Muscle layer of duodenum (tissue), 2 donors: ENCODE results near the gene SLC5A6.
"Not testable (repeated sequence)": the region's sequence is repeated elsewhere in the genome, so short reads cannot be mapped to it uniquely, and the experiment has no call there.

ENCODE experiments used
- H3K27ac ChIP-seq: one replicate; pipeline ENCODE4 v1.7.0; 2013; ENCODE audit warnings: mild to moderate bottlenecking, low read length
- H3K27me3 ChIP-seq: one replicate; pipeline ENCODE4 v1.7.0; 2013; ENCODE audit warnings: low read depth, mild to moderate bottlenecking, control low read depth, low read length
- H3K36me3 ChIP-seq, 2 donors: one replicate each; pipeline ENCODE4 v1.7.0; 2013; ENCODE audit warnings: low read length in 2 of 2, control low read depth in 1 of 2, mild to moderate bottlenecking in 1 of 2; ENCODE audit not compliant: insufficient read depth in 2 of 2, control insufficient read depth in 1 of 2
- H3K4me1 ChIP-seq, 2 donors: one replicate each; pipeline ENCODE4 v1.7.0; 2013; ENCODE audit warnings: low read length in 2 of 2, mild to moderate bottlenecking in 2 of 2, control low read depth in 1 of 2, moderate library complexity in 1 of 2; ENCODE audit not compliant: insufficient read depth in 2 of 2, control insufficient read depth in 1 of 2
- H3K4me3 ChIP-seq, 2 donors: one replicate each; pipeline ENCODE4 v1.7.0; 2013; ENCODE audit warnings: low read length in 2 of 2, low read depth in 1 of 2, mild to moderate bottlenecking in 1 of 2
- H3K9me3 ChIP-seq, 2 donors: one replicate each; pipeline ENCODE4 v1.7.0; 2013; ENCODE audit warnings: low read length in 2 of 2, control low read depth in 1 of 2, mild to moderate bottlenecking in 1 of 2; ENCODE audit not compliant: control insufficient read depth in 1 of 2
- donor health status: healthy.

The SLC5A6 gene

DNA sequence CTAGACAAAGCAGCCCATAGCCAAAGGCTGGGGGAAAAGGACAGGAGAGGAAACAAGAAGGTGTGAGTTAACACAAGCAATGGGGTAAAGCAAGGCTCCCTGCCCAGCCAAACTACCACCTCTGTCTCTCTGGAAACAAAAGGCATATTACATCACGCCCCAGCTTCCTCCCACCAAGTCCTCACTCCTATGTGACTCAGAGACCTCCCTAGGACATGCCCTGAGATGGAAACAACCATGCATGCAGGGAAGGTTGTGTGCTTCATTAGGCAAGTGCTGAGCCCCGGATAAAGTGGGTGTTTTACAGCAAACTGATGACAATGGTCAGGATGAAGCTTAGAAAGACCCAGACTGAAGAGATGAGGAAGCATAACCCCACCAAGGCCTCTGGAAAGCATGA is 9.2 kb downstream of the SLC5A6 start:
- Histone ChIP-seq H3K4me3 (no peak overlapping the region), H3K9me3 (no peaks in the 10 kb centered on the region), H3K36me3 (peaks cover 29 to 81% of the 10 kb centered on the region in 2 donors), H3K4me1 (no peaks in the 10 kb centered on the region), H3K27me3 (no peaks in the 10 kb centered on the region), H3K27ac (no peak overlapping the region)

DNA sequence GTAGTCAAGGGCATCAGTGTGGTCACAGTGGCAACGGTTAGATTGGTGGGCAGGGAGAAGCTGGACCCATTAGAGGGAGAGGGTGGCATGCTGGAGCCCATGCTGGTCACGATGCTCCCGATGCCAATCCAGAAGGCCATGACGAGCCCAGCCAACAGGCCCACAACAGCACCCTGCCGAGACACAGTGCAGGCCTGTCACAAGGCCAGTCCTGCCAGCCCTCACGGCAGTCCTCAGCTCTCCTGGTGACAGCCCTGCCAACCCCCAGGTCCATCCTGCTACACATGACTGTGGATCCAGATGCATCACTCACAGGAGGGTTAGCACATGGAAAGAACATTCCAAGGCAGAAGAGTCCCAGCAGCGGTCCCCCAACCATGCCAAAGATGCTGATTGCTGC is 10.4 kb downstream of the SLC5A6 start:
- peaks cover 22 to 70% of the 10 kb centered on the region in 2 donors for H3K36me3 ChIP-seq

DNA sequence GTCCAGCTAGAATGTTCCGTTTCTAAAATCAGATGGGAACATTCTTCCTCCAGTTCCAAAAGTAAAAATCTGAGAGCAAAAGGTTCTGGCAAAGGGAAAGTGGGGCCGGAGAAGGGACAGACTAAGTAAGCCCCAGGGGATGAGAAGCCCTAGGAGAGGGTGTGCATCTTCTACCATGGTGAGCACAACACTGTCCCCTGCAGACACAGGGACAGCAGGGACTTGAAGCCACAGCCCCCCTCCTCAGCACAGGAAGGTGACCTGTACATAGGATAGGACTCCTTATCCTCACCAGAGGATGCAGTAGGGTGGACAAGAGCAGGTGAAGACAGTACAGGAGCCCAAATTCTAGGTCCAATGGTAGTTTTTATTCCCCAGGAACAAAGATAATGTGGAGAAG is 12.8 kb downstream of the SLC5A6 start:
- no peak overlapping the region for H3K27ac ChIP-seq
- no peaks in the 10 kb centered on the region for H3K4me1 ChIP-seq
- peaks cover 12 to 46% of the 10 kb centered on the region in 2 donors for H3K36me3 ChIP-seq
- no peaks in the 10 kb centered on the region for H3K27me3 ChIP-seq
- H3K9me3 ChIP-seq, result no peaks in the 10 kb centered on the region
- no peak overlapping the region for H3K4me3 ChIP-seq

More for the DNA sequence above, 10.4 kb downstream of the SLC5A6 start:
- no peak overlapping the region for H3K4me3 ChIP-seq
- no peaks in the 10 kb centered on the region for H3K9me3 ChIP-seq
- H3K4me1 ChIP-seq, result no peaks in the 10 kb centered on the region
- H3K27me3 ChIP-seq, result no peaks in the 10 kb centered on the region
- no peak overlapping the region for H3K27ac ChIP-seq

DNA sequence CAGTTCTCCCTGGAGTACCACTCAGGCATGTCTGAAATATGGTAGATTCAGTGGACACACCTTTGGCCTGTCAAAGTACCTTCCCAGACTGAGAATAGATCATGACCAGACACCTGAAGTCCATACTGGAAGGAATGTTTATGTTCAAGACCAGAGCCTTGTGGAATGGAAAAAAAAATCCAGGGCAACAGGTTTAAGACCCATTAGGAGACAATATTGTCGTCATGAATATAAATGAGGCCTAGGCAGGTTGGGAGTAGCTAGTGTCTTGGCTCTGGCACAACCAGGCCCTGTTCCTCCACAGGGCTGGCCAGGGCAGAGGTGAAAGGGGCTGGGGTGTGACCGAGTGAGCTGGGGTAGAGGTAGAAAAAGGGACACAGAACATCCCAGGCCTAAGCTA is 13.4 kb downstream of the SLC5A6 start:
- Histone ChIP-seq H3K36me3 (peaks cover 12 to 40% of the 10 kb centered on the region in 2 donors), H3K9me3 (no peaks in the 10 kb centered on the region), H3K4me3 (no peak overlapping the region), H3K27me3 (no peaks in the 10 kb centered on the region), H3K27ac (no peak overlapping the region), H3K4me1 (no peaks in the 10 kb centered on the region)

DNA sequence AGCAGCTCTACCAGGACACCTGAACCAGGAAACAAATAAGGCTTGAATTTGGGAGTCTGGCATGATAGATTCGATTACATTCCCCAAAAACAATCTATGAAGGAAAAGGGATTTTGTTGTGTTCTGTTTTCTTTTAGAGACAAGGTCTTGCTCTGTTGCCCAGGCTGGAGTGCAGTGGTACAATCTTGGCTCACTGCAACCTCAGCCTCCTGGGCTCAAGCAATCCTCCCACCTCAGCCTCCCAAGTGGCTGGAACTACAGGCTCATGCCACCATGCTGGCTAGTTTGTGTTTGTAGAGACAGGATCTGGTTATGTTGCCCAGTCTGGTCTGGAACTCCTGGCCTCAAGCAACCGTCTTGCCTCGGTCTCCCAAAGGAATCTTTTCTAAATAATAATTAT is 14.0 kb downstream of the SLC5A6 start:
- not testable (repeated sequence) for H3K4me1 ChIP-seq, H3K9me3 ChIP-seq, H3K27me3 ChIP-seq, H3K27ac ChIP-seq, H3K4me3 ChIP-seq
- peaks cover 10 to 34% of the 10 kb centered on the region in 2 donors for H3K36me3 ChIP-seq

DNA sequence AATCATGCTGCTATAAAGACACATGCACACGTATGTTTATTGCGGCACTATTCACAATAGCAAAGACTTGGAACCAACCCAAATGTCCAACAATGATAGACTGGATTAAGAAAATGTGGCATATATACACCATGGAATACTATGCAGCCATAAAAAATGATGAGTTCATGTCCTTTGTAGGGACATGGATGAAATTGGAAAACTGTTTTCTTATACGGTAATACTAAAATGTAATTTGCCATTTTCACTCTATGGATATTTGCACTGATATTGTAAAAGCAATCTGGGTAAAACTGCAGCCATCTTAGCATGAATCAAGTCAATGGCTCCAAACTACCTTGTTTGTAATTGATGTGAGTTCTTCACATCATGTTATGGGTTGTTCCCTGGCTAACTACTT is 16.3 kb downstream of the SLC5A6 start:
- H3K27me3 ChIP-seq, H3K4me3 ChIP-seq, H3K27ac ChIP-seq, H3K4me1 ChIP-seq, H3K9me3 ChIP-seq: not testable (repeated sequence)
- H3K36me3 ChIP-seq, result peaks cover 0 to 12% of the 10 kb centered on the region in 2 donors

DNA sequence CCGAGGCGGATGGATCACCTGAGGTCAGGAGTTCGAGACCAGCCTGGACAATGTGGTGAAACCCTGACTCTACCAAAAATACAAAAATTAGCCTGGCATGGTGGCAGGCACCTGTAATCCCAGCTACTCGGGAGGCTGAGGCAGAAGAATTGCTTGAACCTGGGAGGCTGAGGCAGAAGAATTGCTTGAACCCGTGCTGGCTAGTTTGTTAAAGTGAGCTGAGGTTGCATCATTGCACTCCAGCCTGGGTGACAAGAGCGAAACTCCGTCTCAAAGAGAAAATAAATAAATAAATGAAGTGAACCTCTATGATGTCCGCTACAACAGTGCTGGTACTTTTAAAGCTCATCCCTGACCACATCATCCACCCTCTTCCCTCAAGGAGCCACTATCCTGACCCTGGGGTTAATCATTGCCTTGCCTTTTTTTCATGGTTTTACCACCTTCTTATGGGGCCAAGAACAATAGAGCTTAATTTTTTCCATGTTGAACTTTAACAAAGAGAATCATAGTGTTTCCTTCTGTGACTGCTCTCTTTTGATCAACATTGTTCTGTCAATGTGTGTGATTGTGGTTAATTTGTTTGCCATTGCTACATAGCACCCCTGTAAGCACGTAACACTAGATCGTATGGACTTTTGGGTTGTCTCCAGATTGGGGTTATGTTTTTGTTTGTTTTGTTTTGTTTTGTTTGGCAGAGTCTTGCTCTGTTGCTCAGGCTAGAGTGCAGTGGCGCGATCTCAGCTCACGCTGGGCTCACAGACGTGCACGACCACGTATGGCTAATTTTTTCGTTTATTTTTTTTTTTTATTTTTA is 17.3 kb downstream of the SLC5A6 start:
- H3K27me3 ChIP-seq, result no peaks in the 10 kb centered on the region

DNA sequence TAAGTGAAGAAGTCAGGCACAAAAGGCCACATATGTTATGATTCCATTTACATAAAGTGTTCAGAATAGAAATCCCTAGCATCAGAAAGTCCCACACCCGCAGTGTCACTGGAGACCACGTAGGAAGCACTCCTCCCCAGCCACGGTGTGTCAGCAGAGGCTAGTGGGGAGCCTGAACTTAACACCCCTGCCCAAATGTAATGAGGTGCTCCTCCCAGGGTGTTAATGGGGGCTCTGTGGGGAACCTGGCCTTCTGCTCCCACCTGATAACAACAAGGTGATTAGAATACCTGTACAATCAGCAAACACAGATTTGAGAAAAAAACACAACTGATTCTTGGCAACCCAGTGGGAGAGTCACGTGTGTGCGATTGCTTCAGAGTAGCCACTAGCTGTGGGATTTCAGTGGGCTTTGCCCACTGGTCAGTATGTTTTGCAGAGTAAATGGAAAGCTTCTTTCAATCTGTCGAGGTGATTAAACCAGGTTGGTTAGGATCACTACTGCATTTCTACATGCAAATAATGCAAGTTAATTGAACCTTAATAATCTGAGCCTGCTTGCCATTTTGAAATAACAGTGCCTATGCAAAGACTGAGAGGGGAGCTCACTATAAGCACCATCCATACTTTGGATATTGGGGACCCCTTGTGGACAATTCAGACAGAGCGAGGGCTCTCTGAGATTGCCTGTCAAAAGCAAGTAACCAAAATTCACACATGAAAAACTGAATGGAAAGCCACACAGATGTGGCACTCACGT is 20.8 kb downstream of the SLC5A6 start:
- H3K4me3 ChIP-seq, result no peak overlapping the region
- H3K27ac ChIP-seq, result no peak overlapping the region
- no peaks in the 10 kb centered on the region for H3K27me3 ChIP-seq
- no peaks in the 10 kb centered on the region for H3K36me3 ChIP-seq
- H3K9me3 ChIP-seq, result no peaks in the 10 kb centered on the region
- H3K4me1 ChIP-seq, result no peaks in the 10 kb centered on the region

More for the DNA sequence above, 17.3 kb downstream of the SLC5A6 start:
- no peaks in the 10 kb centered on the region for H3K9me3 ChIP-seq
- H3K27ac ChIP-seq, result no peak overlapping the region
- peaks cover 0 to 2% of the 10 kb centered on the region in 2 donors for H3K36me3 ChIP-seq
- H3K4me1 ChIP-seq, result no peaks in the 10 kb centered on the region
- H3K4me3 ChIP-seq, result no peak overlapping the region

DNA sequence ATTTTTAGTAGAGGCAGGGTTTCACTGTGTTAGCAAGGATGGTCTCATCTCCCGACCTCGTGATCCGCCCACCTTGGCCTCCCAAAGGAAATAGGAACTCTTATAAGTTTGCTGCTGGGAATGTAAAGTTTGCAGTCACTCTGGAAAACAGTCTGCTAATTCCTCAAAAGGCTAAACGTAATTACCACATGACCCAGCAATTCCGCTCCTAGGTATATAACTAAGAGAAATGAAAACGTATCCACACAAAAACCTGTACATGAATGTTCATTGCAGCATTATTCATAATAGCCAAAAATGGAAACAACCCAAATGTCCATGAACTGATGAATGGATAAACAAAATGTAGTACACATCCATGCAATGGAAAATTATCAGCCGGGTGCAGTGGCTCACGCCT is 22.1 kb downstream of the SLC5A6 start:
- no peaks in the 10 kb centered on the region for H3K4me1 ChIP-seq
- H3K4me3 ChIP-seq, result no peak overlapping the region
- no peak overlapping the region for H3K27ac ChIP-seq
- H3K9me3 ChIP-seq, result no peaks in the 10 kb centered on the region
- H3K27me3 ChIP-seq, result no peaks in the 10 kb centered on the region
- peaks cover 0 to 1% of the 10 kb centered on the region in 2 donors for H3K36me3 ChIP-seq

DNA sequence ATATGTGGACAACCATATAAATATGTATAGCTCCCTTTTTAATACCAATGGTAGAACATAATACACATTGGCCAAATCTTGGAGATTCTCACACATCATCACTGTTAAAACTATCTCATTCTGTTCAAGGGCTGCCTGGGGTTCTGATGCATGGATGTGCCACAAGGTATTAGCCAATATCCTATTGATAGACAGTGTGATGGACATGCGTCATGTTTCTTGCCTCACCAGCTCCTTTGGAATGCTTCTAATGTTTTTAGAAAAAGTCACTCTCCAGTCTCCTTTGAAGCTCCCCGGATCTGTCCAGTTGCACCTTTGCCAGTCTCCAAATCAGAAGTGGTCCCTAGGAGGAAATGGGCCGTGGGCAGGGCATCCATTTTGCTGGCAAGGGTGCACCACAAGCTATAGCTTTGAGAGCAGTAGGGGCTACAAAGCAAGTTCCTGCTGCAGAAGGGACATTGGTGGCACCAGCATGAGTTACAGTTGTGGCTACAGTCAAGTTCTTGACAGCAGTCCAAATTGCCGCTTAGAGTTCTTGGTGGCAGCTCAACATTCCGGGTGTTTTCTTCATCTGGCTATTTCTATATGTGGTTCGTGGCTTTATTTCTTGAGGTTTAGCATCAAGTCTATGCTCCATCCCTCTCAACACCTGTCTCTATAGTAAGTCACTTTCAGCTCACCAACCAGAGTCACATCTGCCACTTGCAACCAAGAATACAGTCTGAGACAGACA is 25.3 kb downstream of the SLC5A6 start:
- Histone ChIP-seq H3K4me3 (no peak overlapping the region), H3K27me3 (no peaks in the 10 kb centered on the region), H3K36me3 (peaks cover 0 to 3% of the 10 kb centered on the region in 2 donors), H3K27ac (no peak overlapping the region), H3K4me1 (no peaks in the 10 kb centered on the region), H3K9me3 (no peaks in the 10 kb centered on the region)

DNA sequence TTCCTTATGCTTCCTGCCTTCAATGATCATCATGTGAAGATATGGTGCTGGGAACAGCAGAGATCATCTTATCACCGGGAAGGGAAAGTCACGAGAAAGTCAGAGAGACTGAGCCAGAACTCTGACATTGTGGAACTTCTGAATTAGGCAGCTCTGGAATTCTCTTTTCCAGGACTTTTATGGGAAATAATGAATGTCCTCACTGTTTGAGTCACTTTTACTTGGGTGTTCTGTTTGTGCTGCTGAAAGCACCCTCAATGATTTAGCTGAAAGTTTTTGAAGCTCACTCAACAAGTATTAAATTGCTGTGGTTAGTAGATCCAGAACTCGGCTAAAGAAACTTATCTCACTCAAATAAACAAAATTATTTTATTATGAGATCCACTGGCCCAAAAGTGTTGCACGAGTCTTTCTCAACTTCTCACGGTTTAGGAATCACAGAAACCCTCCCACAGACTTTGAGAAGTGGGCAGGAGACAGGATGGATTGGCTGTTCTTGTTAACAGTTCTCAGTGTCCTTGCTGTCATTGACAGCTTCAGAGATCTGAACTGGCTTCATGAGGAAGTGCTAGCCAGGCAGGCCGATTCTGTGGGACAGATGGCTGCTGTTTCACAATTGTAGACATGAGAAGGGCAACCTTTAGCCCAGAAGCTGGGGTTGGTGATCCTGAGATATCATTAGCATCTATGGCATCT is 26.6 kb downstream of the SLC5A6 start:
- H3K27me3 ChIP-seq, result no peaks in the 10 kb centered on the region
- H3K27ac ChIP-seq, result peak overlapping the region; percentile 49
- no peaks in the 10 kb centered on the region for H3K9me3 ChIP-seq
- H3K4me1 ChIP-seq, result no peaks in the 10 kb centered on the region
- H3K36me3 ChIP-seq, result peaks cover 0 to 9% of the 10 kb centered on the region in 2 donors
- H3K4me3 ChIP-seq, result no peak overlapping the region
